SIG-M5 treated with dmso at 0.1 percent for 504 hours (cell line): ENCODE data around the gene CTIF.

Experiments
- DNase-seq: peaks from one replicate; lab custom pipeline; 2025; ENCODE audit not compliant: unreplicated experiment; lab: John Stamatoyannopoulos, UW

CTIF gene

DNA sequence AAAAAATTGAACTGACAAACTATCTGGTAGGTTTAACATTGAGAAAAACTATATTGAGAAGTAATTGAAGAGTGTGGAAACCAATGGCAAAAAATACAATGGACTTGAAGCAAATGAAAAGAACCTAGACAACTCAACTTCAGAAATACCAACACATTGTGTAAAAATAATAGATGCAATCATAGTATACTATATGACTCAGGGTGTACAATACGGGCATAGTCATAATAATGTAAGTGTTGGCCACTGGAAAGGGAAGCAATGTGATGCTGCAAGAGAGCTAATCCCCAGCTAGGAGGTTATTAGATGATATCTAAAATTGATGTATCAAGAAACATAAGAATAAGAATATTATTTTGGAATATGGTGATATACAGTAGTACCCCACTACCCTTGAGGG is 366.7 kb downstream of the CTIF start:
- DNase-seq, result no peak

DNA sequence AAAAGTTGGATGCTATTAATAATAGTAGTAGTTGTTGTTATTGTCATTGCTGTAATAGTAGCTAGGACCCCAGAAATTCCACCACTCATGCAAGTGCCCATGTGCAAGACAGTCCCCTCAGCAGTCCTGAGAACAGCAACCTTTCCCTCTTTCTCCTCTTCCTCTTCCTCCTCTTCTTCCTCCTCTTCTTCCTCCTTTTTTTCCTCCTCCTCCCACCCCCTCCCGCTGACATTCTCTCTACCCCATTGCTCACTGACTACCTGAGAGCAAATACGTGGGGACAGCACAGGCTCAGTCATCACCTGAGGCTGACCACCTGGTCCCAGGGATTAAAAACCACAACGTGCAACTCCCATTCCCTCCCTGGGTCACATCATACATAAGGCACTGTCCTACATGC is 370.1 kb downstream of the CTIF start:
- no peak for DNase-seq

DNA sequence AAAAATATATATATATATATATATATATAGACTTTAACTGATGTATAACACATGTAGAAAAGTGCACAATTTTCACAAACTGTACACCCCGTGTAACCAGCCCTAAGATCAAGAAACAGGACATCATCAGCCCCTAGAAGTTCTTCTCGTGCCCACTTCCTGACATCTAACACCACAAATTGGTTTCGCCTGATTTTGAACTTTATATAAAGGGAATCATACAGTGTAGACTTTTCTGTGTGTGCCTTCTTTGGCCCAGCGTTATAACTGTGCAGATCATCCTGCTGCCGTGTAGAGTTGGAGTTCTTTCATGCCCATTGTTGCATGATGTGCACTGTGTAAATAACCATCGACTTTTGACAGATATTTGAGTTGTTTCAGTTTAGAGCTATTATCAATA is 370.9 kb downstream of the CTIF start:
- DNase-seq, result no peak

DNA sequence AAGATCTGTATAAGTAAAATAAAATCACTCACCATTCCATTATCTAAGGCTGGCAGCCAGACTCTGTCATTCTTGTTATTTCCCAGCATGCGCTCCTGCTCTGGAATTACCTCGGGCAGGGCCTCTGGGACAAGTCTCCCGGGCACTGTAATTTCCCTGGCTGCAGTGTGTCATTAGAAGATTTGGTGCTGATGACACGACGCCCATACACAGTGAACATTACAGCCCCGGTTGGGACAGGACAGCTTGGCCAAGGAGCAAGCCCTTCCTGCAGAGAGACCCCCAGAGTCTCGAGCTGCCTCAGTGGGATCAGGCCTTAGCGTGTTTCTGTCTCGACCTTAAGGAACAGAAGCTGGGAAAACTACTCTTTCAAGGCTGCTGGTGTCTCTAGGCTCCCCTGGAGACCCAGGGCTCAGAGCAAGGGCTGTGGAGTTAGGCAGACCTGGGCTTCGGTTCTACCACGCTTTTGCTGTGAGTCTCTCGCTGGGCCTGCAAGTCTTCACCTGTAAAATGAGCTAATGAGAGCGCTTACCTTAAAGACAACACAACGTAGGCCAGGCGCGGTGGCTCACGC is 372.2 kb downstream of the CTIF start:
- DNase-seq, result no peak
